HepG2 (cell line): Measurements from ENCODE around the gene LSM3. TPM values are rescaled to one million over a fixed set of nuclear protein-coding genes. Genes with fewer than 3 reads are reported as not detected.

Source experiments
- DPF2 ChIP-seq: sonication (generic); formaldehyde crosslinking; IDR thresholded peaks from 2 replicates; pipeline ENCODE4 v1.4.0; 2020; ENCODE audit warnings: mild to moderate bottlenecking, low read depth, missing genetic modification reagents, borderline replicate concordance
- EHMT2 ChIP-seq: fragments of 200-600 bp; sonication (generic); IDR thresholded peaks from 2 replicates; pipeline ENCODE4 v1.7.0; 2017; ENCODE audit warnings: antibody characterized with exemption, low read depth, low read length, borderline replicate concordance
- KMT2A ChIP-seq: sonication (generic); formaldehyde crosslinking; IDR thresholded peaks from 2 replicates; pipeline ENCODE4 v1.4.0; 2020; ENCODE audit warnings: missing genetic modification reagents
- MNT ChIP-seq: fragments of 450-650 bp; IDR thresholded peaks from 2 replicates; pipeline ENCODE4 v1.6.1; 2016
- MTA3 ChIP-seq: sonication (generic); formaldehyde crosslinking; IDR thresholded peaks from 2 replicates; pipeline ENCODE4 v1.4.0; 2020; ENCODE audit warnings: missing genetic modification reagents
- NR2C2 ChIP-seq: sonication (generic); formaldehyde crosslinking; IDR thresholded peaks from 2 replicates; pipeline ENCODE4 v1.4.0; 2020; ENCODE audit warnings: missing genetic modification reagents, mild to moderate bottlenecking, moderate library complexity, borderline replicate concordance
- RAD21 ChIP-seq: fragments of 450-650 bp; formaldehyde crosslinking; IDR thresholded peaks from 2 replicates; pipeline ENCODE4 v1.5.0; 2020; ENCODE audit warnings: mild to moderate bottlenecking
- SIN3B ChIP-seq: fragments of 150-350 bp; IDR thresholded peaks from 2 replicates; pipeline ENCODE4 v1.6.1; 2014; ENCODE audit warnings: low read length
- SRY ChIP-seq: sonication (generic); formaldehyde crosslinking; IDR thresholded peaks from 2 replicates; pipeline ENCODE4 v1.8.0; 2022; ENCODE audit warnings: mild to moderate bottlenecking, missing genetic modification reagents
- ZBTB21 ChIP-seq: sonication (generic); formaldehyde crosslinking; IDR thresholded peaks from 2 replicates; pipeline ENCODE4 v1.4.0; 2020; ENCODE audit warnings: missing genetic modification reagents
- ZEB1 ChIP-seq: IDR thresholded peaks from 2 replicates; pipeline ENCODE4 v1.6.1; 2012; ENCODE audit warnings: mild to moderate bottlenecking, low read depth, inconsistent platforms; ENCODE audit not compliant: insufficient replicate concordance
- ZFP82 ChIP-seq: sonication (generic); formaldehyde crosslinking; IDR thresholded peaks from 2 replicates; pipeline ENCODE4 v1.5.1; 2020; ENCODE audit warnings: mild to moderate bottlenecking, missing genetic modification reagents, borderline replicate concordance
- ZKSCAN5 ChIP-seq: sonication (generic); formaldehyde crosslinking; IDR thresholded peaks from 2 replicates; pipeline ENCODE4 v1.5.1; 2020; ENCODE audit warnings: mild to moderate bottlenecking, missing genetic modification reagents
- ZNF230 ChIP-seq: sonication (generic); formaldehyde crosslinking; IDR thresholded peaks from 2 replicates; pipeline ENCODE4 v1.4.0; 2020; ENCODE audit warnings: mild to moderate bottlenecking, missing genetic modification reagents
- ZNF234 ChIP-seq: sonication (generic); formaldehyde crosslinking; conservative IDR thresholded peaks from 2 replicates; pipeline ENCODE4 v1.5.1; 2020; ENCODE audit warnings: mild to moderate bottlenecking, missing genetic modification reagents
- ZNF251 ChIP-seq: sonication (generic); formaldehyde crosslinking; IDR thresholded peaks from 2 replicates; pipeline ENCODE4 v1.9.0; 2021; ENCODE audit warnings: mild to moderate bottlenecking, missing genetic modification reagents
- ZNF296 ChIP-seq: sonication (generic); formaldehyde crosslinking; conservative IDR thresholded peaks from 2 replicates; pipeline ENCODE4 v1.5.0; 2020; ENCODE audit warnings: mild to moderate bottlenecking, missing genetic modification reagents
- ZNF350 ChIP-seq: sonication (generic); formaldehyde crosslinking; IDR thresholded peaks from 2 replicates; pipeline ENCODE4 v1.4.0; 2020; ENCODE audit warnings: mild to moderate bottlenecking, low read depth, missing genetic modification reagents, borderline replicate concordance
- ZNF543 ChIP-seq: sonication (generic); formaldehyde crosslinking; IDR thresholded peaks from 2 replicates; pipeline ENCODE4 v1.4.0; 2020; ENCODE audit warnings: mild to moderate bottlenecking, missing genetic modification reagents
- ZNF547 ChIP-seq: sonication (generic); formaldehyde crosslinking; IDR thresholded peaks from 2 replicates; pipeline ENCODE4 v1.5.1; 2020; ENCODE audit warnings: mild to moderate bottlenecking, missing genetic modification reagents
- ZSCAN29 ChIP-seq: sonication (generic); formaldehyde crosslinking; conservative IDR thresholded peaks from 2 replicates; pipeline ENCODE4 v1.4.0; 2020; ENCODE audit warnings: mild to moderate bottlenecking, missing genetic modification reagents
- polyA plus RNA-seq, 8 experiments: library from polyadenylated mRNA; depleted of rRNA in 3 of 8; stranded (reverse) in 7 of 8; unstranded in 1 of 8; fragments of >200 nt; fragmentation: Illumina TruSeq in 4 of 8; extraction: Trizol in 4 of 8; gene quantifications; 2 replicates each; pipeline versions ENCODE4 v1.2.1 to v1.2.3, GENCODE V29; 2011 to 2016; ENCODE audit warnings: low read depth in 4 of 8, missing spikeins in 1 of 8, mixed read lengths in 1 of 8; ENCODE audit not compliant: insufficient read depth in 1 of 8
- total RNA-seq, 5 experiments: library from RNA; depleted of rRNA; stranded (reverse); fragments of >200 nt; fragmentation: Illumina TruSeq; extraction: Trizol; gene quantifications; 2 replicates each; pipeline ENCODE4 v1.2.3, GENCODE V29; 2016; ENCODE audit warnings: low read depth in 1 of 5
- TF ChIP-seq, protein P1 (sequence below): sonication (generic); formaldehyde crosslinking; IDR thresholded peaks from 2 replicates; pipeline ENCODE4 v1.5.0; 2020; ENCODE audit warnings: mild to moderate bottlenecking, missing genetic modification reagents
- TF ChIP-seq, protein P2 (sequence below): sonication (generic); formaldehyde crosslinking; IDR thresholded peaks from 2 replicates; pipeline ENCODE4 v1.4.0; 2020; ENCODE audit warnings: low read depth, mild to moderate bottlenecking, missing genetic modification reagents

The LSM3 gene
- total and polyA plus RNA-seq, 2 of the 13 experiments (the other 11 are each of a cell fraction or from before 2014, with no cell fraction given) = 5.1 to 19.4 TPM

GRCh38 chr3:14178247-14179113, at the start of gene LSM3, which contains the start of gene XPC (continued):
- TF ChIP-seq, protein P1, sequence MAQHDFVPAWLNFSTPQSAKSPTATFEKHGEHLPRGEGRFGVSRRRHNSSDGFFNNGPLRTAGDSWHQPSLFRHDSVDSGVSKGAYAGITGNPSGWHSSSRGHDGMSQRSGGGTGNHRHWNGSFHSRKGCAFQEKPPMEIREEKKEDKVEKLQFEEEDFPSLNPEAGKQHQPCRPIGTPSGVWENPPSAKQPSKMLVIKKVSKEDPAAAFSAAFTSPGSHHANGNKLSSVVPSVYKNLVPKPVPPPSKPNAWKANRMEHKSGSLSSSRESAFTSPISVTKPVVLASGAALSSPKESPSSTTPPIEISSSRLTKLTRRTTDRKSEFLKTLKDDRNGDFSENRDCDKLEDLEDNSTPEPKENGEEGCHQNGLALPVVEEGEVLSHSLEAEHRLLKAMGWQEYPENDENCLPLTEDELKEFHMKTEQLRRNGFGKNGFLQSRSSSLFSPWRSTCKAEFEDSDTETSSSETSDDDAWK = no peak
- TF ChIP-seq SRY (peak; percentile 85; the same call in 1 of the 2 replicates), EHMT2 (no peak), MNT (peak; percentile 49; the same call in 1 of the 2 replicates), MTA3 (CRISPR knock-in tag) (no peak), ZEB1 (peak; percentile 65), ZNF547 (peak; percentile 55; the same call in 1 of the 2 replicates), ZNF230 (CRISPR knock-in tag) (no peak; the same call in 1 of the 2 replicates), ZNF251 (CRISPR knock-in tag) (no peak), DPF2 (CRISPR knock-in tag) (no peak), ZNF296 (CRISPR knock-in tag) (no peak), NR2C2 (peak; percentile 71; the same call in 1 of the 2 replicates), RAD21 (CRISPR knock-in tag) (peak; percentile 17; the same call in 1 of the 2 replicates), ZNF543 (CRISPR knock-in tag) (0 out of 2 replicates have a peak, but pooled peaks have one; percentile 56), ZNF234 (CRISPR knock-in tag) (peak; percentile 70; the same call in 1 of the 2 replicates), SIN3B (peak; percentile 98), ZSCAN29 (peak; percentile 80), ZKSCAN5 (no peak), ZFP82 (CRISPR knock-in tag) (peak; percentile 95; the same call in 1 of the 2 replicates), ZBTB21 (CRISPR knock-in tag) (peak; percentile 68; the same call in 1 of the 2 replicates), ZNF350 (CRISPR knock-in tag) (peak; percentile 74; the same call in 1 of the 2 replicates), KMT2A (CRISPR knock-in tag) (peak; percentile 93)
- TF ChIP-seq, protein P2, sequence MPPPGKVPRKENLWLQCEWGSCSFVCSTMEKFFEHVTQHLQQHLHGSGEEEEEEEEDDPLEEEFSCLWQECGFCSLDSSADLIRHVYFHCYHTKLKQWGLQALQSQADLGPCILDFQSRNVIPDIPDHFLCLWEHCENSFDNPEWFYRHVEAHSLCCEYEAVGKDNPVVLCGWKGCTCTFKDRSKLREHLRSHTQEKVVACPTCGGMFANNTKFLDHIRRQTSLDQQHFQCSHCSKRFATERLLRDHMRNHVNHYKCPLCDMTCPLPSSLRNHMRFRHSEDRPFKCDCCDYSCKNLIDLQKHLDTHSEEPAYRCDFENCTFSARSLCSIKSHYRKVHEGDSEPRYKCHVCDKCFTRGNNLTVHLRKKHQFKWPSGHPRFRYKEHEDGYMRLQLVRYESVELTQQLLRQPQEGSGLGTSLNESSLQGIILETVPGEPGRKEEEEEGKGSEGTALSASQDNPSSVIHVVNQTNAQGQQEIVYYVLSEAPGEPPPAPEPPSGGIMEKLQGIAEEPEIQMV (CRISPR knock-in tag) = no peak; the same call in 1 of the 2 replicates
